WTC11 (cell line): ENCODE results near the gene CCDC39.

ENCODE experiments used
- ARID4B ChIP-seq: sonication (generic); formaldehyde crosslinking; IDR thresholded peaks from 2 replicates; pipeline ENCODE4 v1.8.0; 2023; ENCODE audit warnings: missing genetic modification reagents, mild to moderate bottlenecking, borderline replicate concordance
- CREB1 ChIP-seq: sonication (generic); formaldehyde crosslinking; IDR thresholded peaks from 2 replicates; pipeline ENCODE4 v1.8.0; 2023; ENCODE audit warnings: mild to moderate bottlenecking, missing genetic modification reagents
- CTCF ChIP-seq: fragments of 200-600 bp; IDR thresholded peaks from 2 replicates; pipeline ENCODE4 v1.8.0; 2022; ENCODE audit warnings: antibody characterized with exemption
- RELA ChIP-seq: sonication (generic); formaldehyde crosslinking; IDR thresholded peaks from 2 replicates; pipeline ENCODE4 v1.8.1; 2022; ENCODE audit warnings: missing genetic modification reagents, mild to moderate bottlenecking, borderline replicate concordance
- TEAD4 ChIP-seq: sonication (generic); formaldehyde crosslinking; IDR thresholded peaks from 2 replicates; pipeline ENCODE4 v1.8.0; 2022; ENCODE audit warnings: mild to moderate bottlenecking, missing genetic modification reagents
- TP53 ChIP-seq: sonication (generic); formaldehyde crosslinking; IDR thresholded peaks from 2 replicates; pipeline ENCODE4 v1.8.1; 2023; ENCODE audit warnings: mild to moderate bottlenecking, missing genetic modification reagents
- USF1 ChIP-seq: sonication (generic); formaldehyde crosslinking; IDR thresholded peaks from 2 replicates; pipeline ENCODE4 v1.8.0; 2022; ENCODE audit warnings: mild to moderate bottlenecking, missing genetic modification reagents

- TF ChIP-seq USF1 (CRISPR knock-in tag): no peak
- TF ChIP-seq CTCF: no peak
- no peak for TF ChIP-seq TEAD4 (CRISPR knock-in tag)
- TF ChIP-seq TP53: no peak
- TF ChIP-seq CREB1 (CRISPR knock-in tag): no peak
- TF ChIP-seq RELA: no peak
- no peak for TF ChIP-seq ARID4B (CRISPR knock-in tag)
These were observed 1.1 kb downstream of the CCDC39 start for GRCh38 chr3:180678231-180678630.
